ENCODE measurements around the gene LONRF2. TPM values are rescaled to one million over a fixed set of nuclear protein-coding genes. Genes with fewer than 3 reads are reported as not detected.

LONRF2 gene
- total RNA-seq, 3 donors from 2014 or later (not counting 1 experiment from before 2014, with no cell fraction given), result not detected

DNA sequence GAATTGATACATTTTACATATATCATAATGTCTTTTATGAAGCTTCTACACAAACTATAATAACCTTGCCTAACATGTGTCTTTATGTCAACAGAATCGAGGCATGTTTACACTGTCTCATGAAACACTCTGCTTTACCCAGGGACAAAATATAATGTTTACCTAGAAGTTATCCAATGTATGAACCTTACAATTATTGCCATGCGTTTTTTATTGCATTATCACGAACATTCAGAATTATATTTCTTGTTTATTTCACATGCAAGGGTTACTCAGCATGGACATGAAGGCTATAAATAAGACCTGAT lies 19.8 kb downstream of the LONRF2 start:
- WGBS (ENCODE audit: insufficient coverage), result 86% methylated on average over 1 of the region's 3 CpGs
- H3K9me3 Mint-ChIP-seq, result no peaks in the 10 kb centered on the region
- no peak overlapping the region for H3K27ac Mint-ChIP-seq
- no peaks in the 10 kb centered on the region for H3K4me1 Mint-ChIP-seq
- H3K27me3 Mint-ChIP-seq (ENCODE audit: low read depth in 2 of 2), result peaks cover 20 to 28% of the 10 kb centered on the region in 2 donors
- ATAC-seq (no peak), DNase-seq (no peak)
- H3K27me3 ChIP-seq (ENCODE audit: control insufficient read depth, insufficient read depth, low read length), result no peaks in the 10 kb centered on the region
- no peaks in the 10 kb centered on the region for H3K36me3 Mint-ChIP-seq
- H3K27ac ChIP-seq (ENCODE audit: low read length), result no peak overlapping the region
- H3K4me1 ChIP-seq (ENCODE audit: control insufficient read depth, insufficient read depth, low read length), result no peaks in the 10 kb centered on the region
- TF ChIP-seq, protein P1, sequence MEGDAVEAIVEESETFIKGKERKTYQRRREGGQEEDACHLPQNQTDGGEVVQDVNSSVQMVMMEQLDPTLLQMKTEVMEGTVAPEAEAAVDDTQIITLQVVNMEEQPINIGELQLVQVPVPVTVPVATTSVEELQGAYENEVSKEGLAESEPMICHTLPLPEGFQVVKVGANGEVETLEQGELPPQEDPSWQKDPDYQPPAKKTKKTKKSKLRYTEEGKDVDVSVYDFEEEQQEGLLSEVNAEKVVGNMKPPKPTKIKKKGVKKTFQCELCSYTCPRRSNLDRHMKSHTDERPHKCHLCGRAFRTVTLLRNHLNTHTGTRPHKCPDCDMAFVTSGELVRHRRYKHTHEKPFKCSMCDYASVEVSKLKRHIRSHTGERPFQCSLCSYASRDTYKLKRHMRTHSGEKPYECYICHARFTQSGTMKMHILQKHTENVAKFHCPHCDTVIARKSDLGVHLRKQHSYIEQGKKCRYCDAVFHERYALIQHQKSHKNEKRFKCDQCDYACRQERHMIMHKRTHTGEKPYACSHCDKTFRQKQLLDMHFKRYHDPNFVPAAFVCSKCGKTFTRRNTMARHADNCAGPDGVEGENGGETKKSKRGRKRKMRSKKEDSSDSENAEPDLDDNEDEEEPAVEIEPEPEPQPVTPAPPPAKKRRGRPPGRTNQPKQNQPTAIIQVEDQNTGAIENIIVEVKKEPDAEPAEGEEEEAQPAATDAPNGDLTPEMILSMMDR (IDR thresholded peaks at IDR 0.05), result no peak
- no peak overlapping the region for H3K4me3 Mint-ChIP-seq
- H3K9me3 ChIP-seq (ENCODE audit: control insufficient read depth, insufficient read depth, low read length), result peaks cover 3% of the 10 kb centered on the region
- H3K4me3 ChIP-seq (ENCODE audit: low read length), result no peak overlapping the region
- H3K36me3 ChIP-seq (ENCODE audit: control insufficient read depth, insufficient read depth, low read length), result no peaks in the 10 kb centered on the region
- intact Hi-C loops (cut with micrococcal nuclease), result no loop called here

DNA sequence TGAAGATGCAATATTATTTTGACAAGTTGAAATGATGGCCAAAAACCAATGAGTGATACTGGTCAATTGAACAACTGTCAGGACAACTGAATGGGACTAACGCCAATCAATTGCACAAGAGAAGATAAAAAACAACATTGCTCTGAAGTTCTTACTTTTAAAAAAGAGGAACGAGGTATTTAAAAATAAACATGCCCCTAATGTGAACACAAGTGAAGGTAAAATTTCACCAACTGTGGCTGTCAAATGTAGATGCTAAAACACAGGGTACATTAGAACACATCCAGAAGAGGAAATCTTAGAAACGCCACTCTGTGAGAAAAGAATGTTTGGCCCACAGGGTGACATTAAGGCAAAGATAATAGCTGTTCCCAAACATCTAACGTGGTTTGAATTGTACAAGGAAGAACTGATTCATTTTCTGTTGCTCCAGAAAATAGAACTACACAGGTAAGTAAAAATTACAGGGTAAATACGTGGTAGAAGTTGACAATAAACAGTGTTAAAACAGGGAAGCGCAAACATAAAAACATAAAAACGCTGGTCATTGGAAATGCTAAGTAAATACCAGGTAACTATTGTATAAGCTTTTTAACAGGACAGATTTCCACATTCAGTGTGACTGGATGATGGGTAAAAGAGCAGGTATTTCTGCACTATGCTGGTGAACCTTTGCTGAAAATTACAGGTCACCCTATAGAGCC lies 20.3 kb downstream of the LONRF2 start:
- Mint-ChIP-seq H3K27ac (no peak overlapping the region), H3K27me3 (ENCODE audit: low read depth in 2 of 2) (peaks cover 20 to 28% of the 10 kb centered on the region in 2 donors), H3K4me1 (no peaks in the 10 kb centered on the region), H3K9me3 (no peaks in the 10 kb centered on the region), H3K36me3 (no peaks in the 10 kb centered on the region), H3K4me3 (no peak overlapping the region)
- Histone ChIP-seq H3K4me1 (ENCODE audit: control insufficient read depth, insufficient read depth, low read length) (no peaks in the 10 kb centered on the region), H3K4me3 (ENCODE audit: low read length) (no peak overlapping the region), H3K27me3 (ENCODE audit: control insufficient read depth, insufficient read depth, low read length) (no peaks in the 10 kb centered on the region), H3K9me3 (ENCODE audit: control insufficient read depth, insufficient read depth, low read length) (peaks cover 3% of the 10 kb centered on the region), H3K27ac (ENCODE audit: low read length) (no peak overlapping the region), H3K36me3 (ENCODE audit: control insufficient read depth, insufficient read depth, low read length) (no peaks in the 10 kb centered on the region)
- WGBS (ENCODE audit: insufficient coverage), result 91% methylated on average over 6 of the region's 7 CpGs
- DNase-seq (no peak), ATAC-seq (no peak)
- intact Hi-C loops (cut with micrococcal nuclease), result no loop called here
- TF ChIP-seq, protein P1 (IDR thresholded peaks at IDR 0.05), result no peak

DNA sequence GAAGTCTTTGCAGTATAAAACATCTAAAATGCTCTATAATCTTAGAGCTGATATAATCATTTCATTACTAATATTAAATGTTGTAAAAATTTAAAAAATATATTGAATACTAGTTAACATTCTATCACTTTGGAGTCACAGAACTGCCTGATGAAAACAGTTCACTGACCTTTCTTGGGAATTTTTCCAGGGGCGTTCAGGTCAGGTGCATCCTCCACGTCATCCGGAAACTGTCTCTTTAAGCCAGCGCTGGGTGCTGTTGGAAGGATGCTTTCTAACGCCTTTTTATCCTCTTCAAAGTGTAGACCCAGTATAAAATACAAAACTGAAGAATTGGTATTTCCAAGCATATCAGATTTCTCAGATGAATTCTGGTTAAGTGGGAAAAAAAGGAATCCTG lies 22.8 kb downstream of the LONRF2 start:
- Histone ChIP-seq H3K27me3 (ENCODE audit: control insufficient read depth, insufficient read depth, low read length) (no peaks in the 10 kb centered on the region), H3K4me1 (ENCODE audit: control insufficient read depth, insufficient read depth, low read length) (no peaks in the 10 kb centered on the region), H3K36me3 (ENCODE audit: control insufficient read depth, insufficient read depth, low read length) (no peaks in the 10 kb centered on the region), H3K27ac (ENCODE audit: low read length) (no peak overlapping the region), H3K4me3 (ENCODE audit: low read length) (no peak overlapping the region), H3K9me3 (ENCODE audit: control insufficient read depth, insufficient read depth, low read length) (peaks cover 3% of the 10 kb centered on the region)
- DNase-seq (no peak), ATAC-seq (no peak)
- intact Hi-C loops (cut with micrococcal nuclease), result no loop called here
- no peak overlapping the region for H3K4me3 Mint-ChIP-seq
- H3K27me3 Mint-ChIP-seq (ENCODE audit: low read depth in 2 of 2), result peaks cover 19% of the 10 kb centered on the region in 2 donors
- TF ChIP-seq, protein P1 (IDR thresholded peaks at IDR 0.05), result no peak
- no peaks in the 10 kb centered on the region for H3K36me3 Mint-ChIP-seq
- no peaks in the 10 kb centered on the region for H3K9me3 Mint-ChIP-seq
- 96% methylated on average over 5 of the region's 5 CpGs for WGBS (ENCODE audit: insufficient coverage)
- no peaks in the 10 kb centered on the region for H3K4me1 Mint-ChIP-seq
- H3K27ac Mint-ChIP-seq, result no peak overlapping the region

DNA sequence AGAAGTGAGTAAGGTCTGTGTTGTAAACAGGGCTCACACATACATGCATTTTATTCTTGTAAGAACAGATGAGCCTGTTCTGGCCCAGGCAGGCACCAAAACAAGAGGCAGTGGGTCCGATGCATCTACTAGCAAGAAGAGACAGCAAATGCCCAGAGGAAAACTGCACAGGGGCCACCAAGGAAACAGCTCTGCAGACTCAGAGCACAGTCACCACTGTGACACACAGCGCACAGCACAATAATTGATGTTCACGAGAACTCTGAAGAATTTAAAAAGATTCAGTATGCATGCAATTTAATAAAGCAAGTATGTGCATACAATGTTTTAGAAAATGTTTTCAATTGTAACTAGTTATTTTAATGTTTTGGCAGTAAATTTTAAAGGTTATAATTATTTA lies 24.8 kb downstream of the LONRF2 start:
- peaks cover 7 to 15% of the 10 kb centered on the region in 2 donors for H3K27me3 Mint-ChIP-seq (ENCODE audit: low read depth in 2 of 2)
- TF ChIP-seq, protein P1 (IDR thresholded peaks at IDR 0.05), result no peak
- 96% methylated on average over 3 of the region's 3 CpGs for WGBS (ENCODE audit: insufficient coverage)

More for the DNA sequence above, 24.8 kb downstream of the LONRF2 start:
- Histone ChIP-seq H3K9me3 (ENCODE audit: control insufficient read depth, insufficient read depth, low read length) (no peaks in the 10 kb centered on the region), H3K27me3 (ENCODE audit: control insufficient read depth, insufficient read depth, low read length) (no peaks in the 10 kb centered on the region), H3K4me3 (ENCODE audit: low read length) (no peak overlapping the region), H3K27ac (ENCODE audit: low read length) (no peak overlapping the region), H3K36me3 (ENCODE audit: control insufficient read depth, insufficient read depth, low read length) (no peaks in the 10 kb centered on the region), H3K4me1 (ENCODE audit: control insufficient read depth, insufficient read depth, low read length) (no peaks in the 10 kb centered on the region)
- ATAC-seq (no peak), DNase-seq (no peak)
- no peak overlapping the region for H3K4me3 Mint-ChIP-seq
- intact Hi-C loops (cut with micrococcal nuclease), result no loop called here
- no peaks in the 10 kb centered on the region for H3K36me3 Mint-ChIP-seq
- no peaks in the 10 kb centered on the region for H3K4me1 Mint-ChIP-seq
- H3K9me3 Mint-ChIP-seq, result no peaks in the 10 kb centered on the region
- H3K27ac Mint-ChIP-seq, result no peak overlapping the region

All from natural killer cell (primary cell).